ENCODE data around the gene CTCFL.

The CTCFL gene

DNA sequence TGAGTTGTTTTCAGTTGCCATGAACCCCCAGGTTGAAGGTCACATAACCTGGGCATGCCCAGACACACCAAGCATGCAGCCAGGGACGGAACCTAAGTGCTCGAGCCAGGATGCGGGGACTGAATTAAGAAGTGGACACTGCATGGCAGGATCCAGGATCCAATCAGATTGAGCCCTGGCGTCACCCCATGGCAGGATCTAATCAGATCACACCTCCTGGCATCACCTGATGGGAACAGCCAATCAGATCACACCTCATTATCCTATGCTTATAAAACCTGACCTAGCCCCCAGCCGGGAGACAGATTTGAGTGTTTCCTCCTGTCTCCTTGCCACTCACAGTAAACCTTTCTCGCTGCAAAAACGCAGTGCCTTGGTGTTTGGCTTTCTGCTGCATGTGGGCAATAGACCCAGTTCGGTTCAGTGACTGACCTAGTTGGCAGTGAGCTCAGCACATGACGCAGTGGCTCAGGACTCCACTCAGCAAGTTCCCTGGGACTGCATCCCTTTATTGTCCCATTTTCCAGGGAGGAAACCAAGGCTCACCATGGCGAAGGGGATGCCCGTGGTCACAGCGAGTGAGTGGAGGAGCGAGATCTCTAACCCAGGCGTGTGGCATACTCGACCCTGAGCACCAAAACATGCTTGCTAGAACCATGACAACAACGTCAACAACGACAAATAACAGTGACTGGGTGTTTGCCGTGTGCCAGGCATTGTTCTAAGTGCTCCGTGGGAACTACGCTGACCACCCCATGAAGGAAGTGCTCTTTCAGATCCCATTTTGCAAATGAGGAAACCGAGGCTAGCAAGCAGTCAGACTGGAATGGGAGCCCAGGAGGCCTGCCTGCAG is 67.5 kb downstream of the CTCFL start:
- H3K27me3 ChIP-seq (ENCODE audit: control insufficient read depth in 1 of 2, insufficient read depth in 2 of 2, low read length in 2 of 2): no peaks in the 10 kb centered on the region
- no peak overlapping the region for H3K9ac ChIP-seq (ENCODE audit: low read length)
- no peak overlapping the region for H3K4me3 ChIP-seq (ENCODE audit: low read depth in 1 of 2, low read length in 2 of 2)
- H3K27ac ChIP-seq (ENCODE audit: low read depth, low read length): peak overlapping the region; percentile 87
- no peaks in the 10 kb centered on the region for H3K9me3 ChIP-seq (ENCODE audit: low read length)
- no peaks in the 10 kb centered on the region for H3K36me3 ChIP-seq (ENCODE audit: insufficient read depth, low read length)
- H3K4me1 ChIP-seq (ENCODE audit: insufficient read depth, low read length): peaks cover 31% of the 10 kb centered on the region

GRCh38 chr20:57456116-57456515 is 68.8 kb downstream of the CTCFL start:
- no peak overlapping the region for H3K4me3 ChIP-seq (ENCODE audit: low read depth in 1 of 2, low read length in 2 of 2)
- H3K9me3 ChIP-seq (ENCODE audit: low read length): no peaks in the 10 kb centered on the region
- no peak overlapping the region for H3K9ac ChIP-seq (ENCODE audit: low read length)
- H3K4me1 ChIP-seq (ENCODE audit: insufficient read depth, low read length): peaks cover 45% of the 10 kb centered on the region
- no peak overlapping the region for H3K27ac ChIP-seq (ENCODE audit: low read depth, low read length)
- H3K36me3 ChIP-seq (ENCODE audit: insufficient read depth, low read length): no peaks in the 10 kb centered on the region
- no peaks in the 10 kb centered on the region for H3K27me3 ChIP-seq (ENCODE audit: control insufficient read depth in 1 of 2, insufficient read depth in 2 of 2, low read length in 2 of 2)

DNA sequence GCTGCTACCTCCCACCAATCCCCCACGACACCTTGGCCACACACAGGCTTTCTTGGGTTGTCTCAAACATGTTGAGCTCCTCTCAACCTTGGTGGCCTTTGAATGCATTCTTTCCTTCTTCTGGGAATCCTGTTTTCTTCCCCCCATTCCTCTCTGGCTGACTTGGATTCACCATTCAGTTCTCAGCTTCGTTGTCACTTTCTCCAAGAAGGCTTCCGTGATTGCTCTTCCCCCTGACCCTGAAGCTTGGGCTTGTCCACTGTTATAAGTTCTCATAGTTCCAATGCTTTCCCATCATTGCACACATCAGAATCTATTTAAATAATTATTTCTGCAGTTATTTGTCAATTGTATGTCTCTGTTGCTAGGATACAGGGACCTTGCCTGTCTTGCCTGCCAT is 69.6 kb downstream of the CTCFL start:
- H3K27ac ChIP-seq (ENCODE audit: low read depth, low read length): no peak overlapping the region
- no peaks in the 10 kb centered on the region for H3K36me3 ChIP-seq (ENCODE audit: insufficient read depth, low read length)
- H3K4me1 ChIP-seq (ENCODE audit: insufficient read depth, low read length): peaks cover 52% of the 10 kb centered on the region
- no peaks in the 10 kb centered on the region for H3K9me3 ChIP-seq (ENCODE audit: low read length)
- H3K27me3 ChIP-seq (ENCODE audit: control insufficient read depth in 1 of 2, insufficient read depth in 2 of 2, low read length in 2 of 2): no peaks in the 10 kb centered on the region
- no peak overlapping the region for H3K4me3 ChIP-seq (ENCODE audit: low read depth in 1 of 2, low read length in 2 of 2)
- H3K9ac ChIP-seq (ENCODE audit: low read length): no peak overlapping the region

- H3K9me3 ChIP-seq (ENCODE audit: low read length): no peaks in the 10 kb centered on the region
- H3K27me3 ChIP-seq (ENCODE audit: control insufficient read depth in 1 of 2, insufficient read depth in 2 of 2, low read length in 2 of 2): no peaks in the 10 kb centered on the region
- H3K4me1 ChIP-seq (ENCODE audit: insufficient read depth, low read length): peaks cover 37% of the 10 kb centered on the region
- H3K36me3 ChIP-seq (ENCODE audit: insufficient read depth, low read length): no peaks in the 10 kb centered on the region
- no peak overlapping the region for H3K9ac ChIP-seq (ENCODE audit: low read length)
- H3K27ac ChIP-seq (ENCODE audit: low read depth, low read length): peak overlapping the region; percentile 57
- H3K4me3 ChIP-seq (ENCODE audit: low read depth in 1 of 2, low read length in 2 of 2): no peak overlapping the region
Measured at GRCh38 chr20:57451795-57452661, 72.9 kb downstream of the CTCFL start.

GRCh38 chr20:57451431-57451794 is 73.5 kb downstream of the CTCFL start:
- H3K27me3 ChIP-seq (ENCODE audit: control insufficient read depth in 1 of 2, insufficient read depth in 2 of 2, low read length in 2 of 2): no peaks in the 10 kb centered on the region
- no peaks in the 10 kb centered on the region for H3K9me3 ChIP-seq (ENCODE audit: low read length)
- no peaks in the 10 kb centered on the region for H3K36me3 ChIP-seq (ENCODE audit: insufficient read depth, low read length)
- H3K9ac ChIP-seq (ENCODE audit: low read length): no peak overlapping the region
- H3K4me3 ChIP-seq (ENCODE audit: low read depth in 1 of 2, low read length in 2 of 2): no peak overlapping the region
- H3K27ac ChIP-seq (ENCODE audit: low read depth, low read length): peak overlapping the region; percentile 57
- H3K4me1 ChIP-seq (ENCODE audit: insufficient read depth, low read length): peaks cover 36% of the 10 kb centered on the region

DNA sequence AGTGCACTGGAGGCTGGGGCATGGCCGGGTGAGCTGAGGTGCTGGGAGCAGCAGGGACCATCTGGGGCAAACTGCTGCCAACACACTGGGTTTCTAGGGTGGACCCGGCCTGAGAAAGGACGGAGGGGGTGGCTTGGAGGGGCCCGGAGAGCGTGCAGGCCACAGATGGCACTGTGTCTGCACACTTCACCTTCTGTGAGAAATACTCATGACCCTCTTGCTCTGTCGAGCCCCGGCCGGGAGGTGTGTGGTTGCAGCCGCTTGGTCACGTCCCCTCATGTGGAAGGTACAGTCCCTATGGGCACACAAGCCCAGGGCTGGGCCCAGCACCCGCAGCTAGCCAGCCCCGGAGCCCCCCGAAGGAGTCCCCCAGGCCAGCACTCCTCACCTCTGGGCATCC is 74.0 kb downstream of the CTCFL start:
- Histone ChIP-seq H3K4me3 (ENCODE audit: low read depth in 1 of 2, low read length in 2 of 2) (no peak overlapping the region), H3K27me3 (ENCODE audit: control insufficient read depth in 1 of 2, insufficient read depth in 2 of 2, low read length in 2 of 2) (no peaks in the 10 kb centered on the region), H3K27ac (ENCODE audit: low read depth, low read length) (peak overlapping the region; percentile 57), H3K9ac (ENCODE audit: low read length) (no peak overlapping the region), H3K36me3 (ENCODE audit: insufficient read depth, low read length) (no peaks in the 10 kb centered on the region), H3K4me1 (ENCODE audit: insufficient read depth, low read length) (peaks cover 39% of the 10 kb centered on the region), H3K9me3 (ENCODE audit: low read length) (no peaks in the 10 kb centered on the region)

- H3K9me3 ChIP-seq (ENCODE audit: low read length): no peaks in the 10 kb centered on the region
Measured at GRCh38 chr20:57450419-57450818, 74.5 kb downstream of the CTCFL start.

GRCh38 chr20:57449398-57450354 is 75.3 kb downstream of the CTCFL start:
- H3K27ac ChIP-seq (ENCODE audit: low read depth, low read length): peak overlapping the region; percentile 57
- H3K4me3 ChIP-seq (ENCODE audit: low read depth in 1 of 2, low read length in 2 of 2): no peak overlapping the region
- H3K27me3 ChIP-seq (ENCODE audit: control insufficient read depth in 1 of 2, insufficient read depth in 2 of 2, low read length in 2 of 2): no peaks in the 10 kb centered on the region
- no peaks in the 10 kb centered on the region for H3K36me3 ChIP-seq (ENCODE audit: insufficient read depth, low read length)
- H3K9me3 ChIP-seq (ENCODE audit: low read length): no peaks in the 10 kb centered on the region
- H3K9ac ChIP-seq (ENCODE audit: low read length): no peak overlapping the region
- H3K4me1 ChIP-seq (ENCODE audit: insufficient read depth, low read length): peaks cover 52% of the 10 kb centered on the region

More at GRCh38 chr20:57450419-57450818, 74.5 kb downstream of the CTCFL start:
- no peaks in the 10 kb centered on the region for H3K27me3 ChIP-seq (ENCODE audit: control insufficient read depth in 1 of 2, insufficient read depth in 2 of 2, low read length in 2 of 2)
- peaks cover 44% of the 10 kb centered on the region for H3K4me1 ChIP-seq (ENCODE audit: insufficient read depth, low read length)
- no peak overlapping the region for H3K9ac ChIP-seq (ENCODE audit: low read length)
- H3K36me3 ChIP-seq (ENCODE audit: insufficient read depth, low read length): no peaks in the 10 kb centered on the region
- H3K27ac ChIP-seq (ENCODE audit: low read depth, low read length): peak overlapping the region; percentile 57
- no peak overlapping the region for H3K4me3 ChIP-seq (ENCODE audit: low read depth in 1 of 2, low read length in 2 of 2)

DNA sequence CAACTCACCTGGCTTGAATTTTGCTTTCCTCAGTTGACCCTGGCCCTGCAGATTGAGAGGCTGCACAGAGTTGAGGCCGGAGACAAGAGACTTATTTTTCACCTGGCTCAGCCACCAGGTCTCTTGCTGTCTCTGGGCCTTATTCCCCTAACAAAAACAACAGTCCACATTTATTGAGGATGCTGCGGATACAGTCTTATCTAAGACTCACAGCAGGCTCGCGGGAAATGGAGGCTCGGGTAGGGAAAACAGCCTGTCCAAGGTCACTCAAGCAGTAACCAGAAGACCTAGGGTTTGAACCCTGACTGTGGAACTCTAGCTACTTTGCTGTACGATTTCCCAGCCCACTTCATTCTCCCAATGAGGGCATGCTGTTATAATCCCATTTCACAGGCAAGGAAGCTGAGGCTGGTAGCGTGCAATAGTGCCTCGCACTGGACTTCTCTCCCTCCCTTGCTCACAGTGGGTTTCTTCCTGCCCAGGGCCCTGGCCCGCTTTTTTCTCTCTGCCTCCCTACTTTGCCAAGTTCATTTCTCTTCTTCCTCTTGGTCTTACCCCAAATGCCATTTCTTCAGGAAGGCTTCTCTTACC is 76.1 kb downstream of the CTCFL start:
- Histone ChIP-seq H3K4me3 (ENCODE audit: low read depth in 1 of 2, low read length in 2 of 2) (no peak overlapping the region), H3K9me3 (ENCODE audit: low read length) (no peaks in the 10 kb centered on the region), H3K9ac (ENCODE audit: low read length) (no peak overlapping the region), H3K4me1 (ENCODE audit: insufficient read depth, low read length) (peaks cover 58% of the 10 kb centered on the region), H3K36me3 (ENCODE audit: insufficient read depth, low read length) (no peaks in the 10 kb centered on the region), H3K27me3 (ENCODE audit: control insufficient read depth in 1 of 2, insufficient read depth in 2 of 2, low read length in 2 of 2) (no peaks in the 10 kb centered on the region), H3K27ac (ENCODE audit: low read depth, low read length) (no peak overlapping the region)

Data from muscle layer of colon (tissue), 2 donors.